Measurements from ENCODE around the gene DCAF4. TPM values are rescaled to one million over a fixed set of nuclear protein-coding genes. Genes with fewer than 3 reads are reported as not detected.

DCAF4 gene
- total RNA-seq, 2 donors from 2014 or later, result 27.0 to 30.7 TPM

DNA sequence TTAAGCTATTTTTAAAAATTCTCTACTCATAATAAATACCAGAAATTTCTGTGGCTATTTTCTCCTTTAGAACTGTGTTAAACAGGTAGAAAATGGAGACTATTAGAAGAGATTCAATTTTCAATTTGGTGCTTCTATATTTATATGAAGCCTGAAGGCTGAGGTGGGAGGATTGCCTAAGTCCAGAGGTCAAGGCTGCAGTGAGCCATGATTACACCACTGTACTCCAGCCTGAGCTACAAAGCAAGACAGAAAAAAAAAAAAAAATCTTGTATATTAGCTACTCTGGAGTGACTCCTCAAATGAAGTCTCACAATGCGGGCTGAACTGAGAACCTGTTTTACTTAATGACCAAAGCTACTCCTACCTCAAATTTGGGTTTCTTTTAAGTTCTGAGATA lies 22.5 kb upstream of the DCAF4 start:
- Mint-ChIP-seq H3K4me1 (peaks cover 24% of the 10 kb centered on the region), H3K36me3 (ENCODE audit: low read depth) (peaks cover 3% of the 10 kb centered on the region), H3K4me3 (no peak overlapping the region), H3K27me3 (peaks cover 27% of the 10 kb centered on the region), H3K27ac (peak overlapping the region; percentile 45)
- no peak for ATAC-seq
- DNase-seq, result no peak
- no peaks in the 10 kb centered on the region for H3K9me3 ChIP-seq (ENCODE audit: control insufficient read depth, low read length, poor library complexity, severe bottlenecking)

DNA sequence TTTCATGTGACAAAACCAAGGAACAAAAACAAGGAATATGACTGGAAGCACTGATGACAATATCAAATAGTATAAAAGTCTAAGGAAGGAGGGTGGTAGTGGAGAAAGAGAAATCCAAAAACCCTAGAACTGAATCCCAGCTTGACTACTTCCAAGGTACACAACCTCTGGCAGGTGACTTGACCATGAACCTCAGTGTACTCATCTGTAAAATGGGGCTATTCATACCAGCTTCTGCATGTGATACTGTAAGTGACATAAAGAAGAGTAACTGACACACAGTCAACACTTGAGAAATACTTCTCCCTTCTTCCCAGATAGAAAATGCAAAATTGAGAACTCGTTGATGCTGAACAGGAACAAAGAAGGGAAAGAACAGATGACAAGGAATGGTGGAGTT lies 22.0 kb upstream of the DCAF4 start:
- H3K27me3 Mint-ChIP-seq, result peaks cover 24% of the 10 kb centered on the region
- DNase-seq, result no peak
- H3K4me1 Mint-ChIP-seq, result peaks cover 26% of the 10 kb centered on the region
- no peaks in the 10 kb centered on the region for H3K9me3 ChIP-seq (ENCODE audit: control insufficient read depth, low read length, poor library complexity, severe bottlenecking)
- H3K27ac Mint-ChIP-seq, result peak overlapping the region; percentile 45
- no peak for ATAC-seq
- peaks cover 3% of the 10 kb centered on the region for H3K36me3 Mint-ChIP-seq (ENCODE audit: low read depth)
- H3K4me3 Mint-ChIP-seq, result no peak overlapping the region

DNA sequence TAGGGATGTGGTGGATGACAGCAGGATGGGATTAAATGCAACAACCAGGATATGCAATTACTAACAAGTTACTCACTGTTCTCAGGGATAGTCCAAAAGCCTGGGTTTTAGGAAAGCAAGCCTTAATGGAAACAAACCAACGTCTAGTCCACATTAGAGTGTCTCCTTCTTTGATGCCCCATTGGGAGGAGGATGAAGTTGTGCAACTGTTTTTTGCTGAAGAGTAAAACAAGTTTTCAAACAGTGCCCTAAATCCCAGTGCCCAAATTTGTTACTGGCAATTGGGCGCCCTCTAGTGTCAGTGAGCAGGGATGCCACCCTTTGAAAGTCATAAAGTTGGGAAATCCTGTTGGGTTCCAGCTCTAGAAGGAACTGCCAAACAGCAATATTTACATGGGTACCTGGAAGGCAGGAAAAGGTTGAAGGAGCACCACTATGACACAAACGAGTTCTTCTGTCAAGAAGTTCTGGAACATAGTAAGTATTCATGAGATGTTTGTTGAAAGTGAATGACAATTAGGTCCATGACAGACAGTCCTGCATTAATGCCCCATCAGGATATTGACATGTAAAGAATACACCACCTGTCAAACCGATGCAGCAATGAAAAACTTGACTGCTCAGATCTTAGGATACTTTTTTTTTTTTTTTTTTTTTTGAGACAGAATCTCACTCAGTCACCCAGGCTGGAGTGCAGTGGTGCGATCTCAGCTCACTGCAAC lies 21.3 kb upstream of the DCAF4 start:
- no peaks in the 10 kb centered on the region for H3K36me3 Mint-ChIP-seq (ENCODE audit: low read depth)
- DNase-seq, result peak; percentile 15 to 52 (median 38)
- no peak overlapping the region for H3K4me3 Mint-ChIP-seq
- ATAC-seq, result peak; percentile 80
- no peak overlapping the region for H3K27ac Mint-ChIP-seq
- H3K27me3 Mint-ChIP-seq, result peaks cover 18% of the 10 kb centered on the region
- H3K4me1 Mint-ChIP-seq, result peaks cover 27% of the 10 kb centered on the region
- no peaks in the 10 kb centered on the region for H3K9me3 ChIP-seq (ENCODE audit: control insufficient read depth, low read length, poor library complexity, severe bottlenecking)

DNA sequence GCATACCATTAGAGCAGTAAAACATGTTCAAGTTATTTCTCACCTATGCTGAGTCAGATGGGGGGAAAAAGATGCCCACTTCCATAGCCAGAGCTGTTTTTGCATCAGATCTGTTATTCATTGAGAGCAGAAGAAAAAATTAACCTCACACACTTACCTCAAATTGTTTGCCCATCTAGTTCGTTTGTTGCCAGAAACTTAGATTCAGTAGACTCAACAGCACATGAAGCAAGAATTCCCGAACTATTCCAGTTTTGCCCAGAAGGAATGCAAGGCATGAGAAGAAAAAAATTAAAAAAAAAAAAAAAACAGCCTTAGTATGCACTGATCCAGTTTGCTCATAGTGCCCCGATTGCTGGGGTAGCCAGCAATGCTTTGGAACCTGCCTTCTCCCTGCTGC lies 19.9 kb upstream of the DCAF4 start:
- peaks cover 9% of the 10 kb centered on the region for H3K27me3 Mint-ChIP-seq

DNA sequence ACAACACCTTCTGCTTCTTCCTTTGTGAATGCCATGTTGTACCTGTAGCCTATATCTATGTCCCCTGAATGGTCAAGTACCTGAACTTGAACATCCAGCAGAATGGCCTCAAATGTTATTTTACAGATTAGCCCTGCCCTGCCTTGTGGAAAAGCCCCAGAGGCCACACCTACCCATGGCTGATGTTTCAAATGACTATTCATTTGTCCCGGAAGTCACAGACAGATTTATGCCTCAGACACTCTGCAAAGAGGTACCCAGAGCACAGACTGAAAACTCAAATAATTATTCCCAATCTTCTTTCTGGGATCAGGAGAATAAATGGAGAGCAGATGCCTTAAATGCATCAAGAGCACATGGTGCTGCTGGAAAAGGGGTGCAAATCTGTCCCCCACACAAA lies 19.4 kb upstream of the DCAF4 start:
- Mint-ChIP-seq H3K4me3 (no peak overlapping the region), H3K36me3 (ENCODE audit: low read depth) (no peaks in the 10 kb centered on the region), H3K27me3 (peaks cover 9% of the 10 kb centered on the region), H3K4me1 (peaks cover 18% of the 10 kb centered on the region), H3K27ac (no peak overlapping the region)
- DNase-seq (no peak), ATAC-seq (no peak)
- no peaks in the 10 kb centered on the region for H3K9me3 ChIP-seq (ENCODE audit: control insufficient read depth, low read length, poor library complexity, severe bottlenecking)

More for the DNA sequence above, 19.9 kb upstream of the DCAF4 start:
- Mint-ChIP-seq H3K27ac (no peak overlapping the region), H3K4me3 (no peak overlapping the region), H3K36me3 (ENCODE audit: low read depth) (no peaks in the 10 kb centered on the region), H3K4me1 (peaks cover 22% of the 10 kb centered on the region)
- ATAC-seq (no peak), DNase-seq (no peak)
- H3K9me3 ChIP-seq (ENCODE audit: control insufficient read depth, low read length, poor library complexity, severe bottlenecking), result no peaks in the 10 kb centered on the region

DNA sequence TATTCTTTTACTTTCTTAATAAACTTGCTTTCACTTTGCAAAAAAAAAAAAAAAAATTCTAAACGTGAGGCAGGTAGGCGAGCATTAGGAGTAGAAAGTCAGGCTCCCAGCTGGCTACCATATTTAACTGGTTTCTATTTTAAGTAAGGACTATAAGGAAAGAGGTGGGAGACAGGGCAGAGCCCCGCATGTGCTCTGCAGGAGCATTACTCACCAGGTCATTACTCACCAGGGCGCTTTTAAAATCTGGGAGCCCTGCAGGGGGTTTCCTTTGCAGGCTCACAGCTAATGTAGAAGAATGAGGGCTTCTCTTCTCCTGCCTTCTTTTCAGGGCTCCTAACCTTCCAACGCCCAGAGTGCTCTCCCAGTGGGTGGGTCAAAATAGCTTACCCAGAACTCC lies 18.4 kb upstream of the DCAF4 start:
- no peak for ATAC-seq

DNA sequence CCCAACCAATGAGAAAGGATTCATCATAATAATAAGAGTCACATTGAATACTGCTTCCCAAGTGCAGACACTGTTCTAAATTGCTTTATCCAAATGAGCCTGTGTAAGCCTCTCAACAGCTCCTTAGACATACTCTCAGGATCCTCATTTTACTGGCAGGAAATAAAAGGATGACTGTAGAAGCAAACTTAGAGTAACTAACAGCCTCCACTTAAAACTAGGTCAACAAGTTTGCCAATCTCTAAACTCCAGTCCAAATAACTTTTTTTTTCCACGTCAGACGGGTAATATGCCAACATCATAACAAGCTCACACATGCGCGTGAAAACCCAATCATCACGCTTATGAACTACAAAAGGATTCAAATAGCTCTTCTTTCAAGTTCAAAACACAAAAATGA lies 17.1 kb upstream of the DCAF4 start:
- H3K9me3 ChIP-seq (ENCODE audit: control insufficient read depth, low read length, poor library complexity, severe bottlenecking), result no peaks in the 10 kb centered on the region
- no peak overlapping the region for H3K4me3 Mint-ChIP-seq
- no peak overlapping the region for H3K27ac Mint-ChIP-seq
- peaks cover 9% of the 10 kb centered on the region for H3K27me3 Mint-ChIP-seq
- ATAC-seq, result peak; percentile 64
- no peaks in the 10 kb centered on the region for H3K36me3 Mint-ChIP-seq (ENCODE audit: low read depth)
- H3K4me1 Mint-ChIP-seq, result peaks cover 22% of the 10 kb centered on the region
- no peak for DNase-seq

More for the DNA sequence above, 18.4 kb upstream of the DCAF4 start:
- Mint-ChIP-seq H3K36me3 (ENCODE audit: low read depth) (no peaks in the 10 kb centered on the region), H3K4me3 (no peak overlapping the region), H3K27ac (no peak overlapping the region), H3K27me3 (peaks cover 9% of the 10 kb centered on the region), H3K4me1 (peaks cover 18% of the 10 kb centered on the region)
- DNase-seq, result no peak
- no peaks in the 10 kb centered on the region for H3K9me3 ChIP-seq (ENCODE audit: control insufficient read depth, low read length, poor library complexity, severe bottlenecking)

DNA sequence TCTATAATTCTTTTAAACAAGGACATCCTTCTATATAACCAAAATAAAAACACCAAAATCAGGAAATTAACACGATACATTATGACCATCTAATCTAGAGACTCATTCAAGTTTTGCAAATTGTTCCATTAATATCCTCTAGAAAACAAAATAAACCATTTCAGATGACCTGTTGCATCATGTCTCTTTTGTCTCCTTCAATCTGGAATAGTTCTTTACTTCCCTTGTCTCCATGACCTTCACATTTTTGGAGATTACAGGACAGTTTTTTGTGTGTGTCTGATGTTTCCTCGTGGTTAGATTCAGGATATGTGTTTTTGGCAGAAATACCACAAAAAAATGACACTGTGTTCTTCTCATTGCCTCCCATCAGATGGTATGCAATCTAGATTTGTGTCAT lies 12.5 kb upstream of the DCAF4 start:
- Mint-ChIP-seq H3K27me3 (peaks cover 10% of the 10 kb centered on the region), H3K36me3 (ENCODE audit: low read depth) (no peaks in the 10 kb centered on the region), H3K27ac (peak overlapping the region; percentile 41), H3K4me3 (no peak overlapping the region), H3K4me1 (peaks cover 13% of the 10 kb centered on the region)
- ATAC-seq (no peak), DNase-seq (no peak)
- H3K9me3 ChIP-seq (ENCODE audit: control insufficient read depth, low read length, poor library complexity, severe bottlenecking), result no peaks in the 10 kb centered on the region

DNA sequence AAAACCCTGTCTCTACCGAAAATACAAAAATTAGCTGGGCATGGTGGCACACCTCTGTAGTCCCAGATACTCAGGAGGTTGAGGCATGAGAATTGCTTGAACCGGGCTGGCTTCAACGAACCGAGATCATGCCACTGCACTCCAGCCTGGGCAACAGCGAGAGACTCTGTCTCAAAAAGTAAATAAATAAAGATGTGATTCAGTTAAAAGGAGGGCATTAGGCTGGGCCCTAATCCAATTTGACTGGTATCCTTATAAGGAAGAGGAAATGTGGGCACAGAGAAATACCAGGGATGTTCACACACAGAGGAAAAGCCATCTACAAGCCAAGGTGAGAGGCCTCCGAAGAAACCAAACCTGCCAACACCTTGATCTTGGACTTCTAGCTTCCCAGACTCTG lies 10.1 kb upstream of the DCAF4 start:
- H3K36me3 Mint-ChIP-seq (ENCODE audit: low read depth), result no peaks in the 10 kb centered on the region
- no peak overlapping the region for H3K27ac Mint-ChIP-seq
- DNase-seq (no peak), ATAC-seq (no peak)
- no peaks in the 10 kb centered on the region for H3K9me3 ChIP-seq (ENCODE audit: control insufficient read depth, low read length, poor library complexity, severe bottlenecking)
- H3K27me3 Mint-ChIP-seq, result peaks cover 17% of the 10 kb centered on the region
- H3K4me3 Mint-ChIP-seq, result no peak overlapping the region
- H3K4me1 Mint-ChIP-seq, result peaks cover 8% of the 10 kb centered on the region

DNA sequence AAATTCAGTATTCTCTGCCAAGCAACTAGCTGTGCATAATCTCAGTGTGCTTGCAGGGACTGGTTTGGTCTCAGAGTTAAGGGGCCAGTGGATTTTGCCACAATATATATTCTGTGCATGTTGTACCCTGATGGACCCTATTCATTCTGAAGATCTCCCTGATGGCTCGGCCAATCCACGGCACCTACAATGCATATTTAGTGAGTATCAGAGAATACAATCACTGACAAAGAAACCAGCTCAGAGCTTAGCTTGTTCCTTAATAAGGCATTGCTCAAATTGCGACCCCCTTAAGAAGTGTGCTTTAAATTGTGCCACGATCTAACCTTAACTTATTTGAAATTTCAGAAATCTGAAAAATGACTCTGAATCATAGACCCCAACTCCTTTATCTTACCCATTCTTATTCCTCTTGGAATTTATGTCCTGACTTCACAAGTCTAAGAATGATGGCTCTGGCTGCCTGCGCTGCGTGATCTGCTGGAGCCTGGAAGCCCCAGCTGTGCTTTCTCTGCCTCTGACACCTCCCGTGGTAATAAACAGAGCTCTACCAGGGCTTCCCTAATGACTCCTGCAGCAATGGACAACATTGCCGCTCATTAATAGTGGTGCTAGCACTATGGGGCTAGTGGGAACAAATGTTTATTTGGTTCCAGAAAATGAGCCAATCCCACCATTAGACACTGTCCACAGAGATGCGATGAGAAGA lies 9.0 kb upstream of the DCAF4 start:
- H3K27me3 Mint-ChIP-seq, result peaks cover 21% of the 10 kb centered on the region
- no peak for ATAC-seq

DNA sequence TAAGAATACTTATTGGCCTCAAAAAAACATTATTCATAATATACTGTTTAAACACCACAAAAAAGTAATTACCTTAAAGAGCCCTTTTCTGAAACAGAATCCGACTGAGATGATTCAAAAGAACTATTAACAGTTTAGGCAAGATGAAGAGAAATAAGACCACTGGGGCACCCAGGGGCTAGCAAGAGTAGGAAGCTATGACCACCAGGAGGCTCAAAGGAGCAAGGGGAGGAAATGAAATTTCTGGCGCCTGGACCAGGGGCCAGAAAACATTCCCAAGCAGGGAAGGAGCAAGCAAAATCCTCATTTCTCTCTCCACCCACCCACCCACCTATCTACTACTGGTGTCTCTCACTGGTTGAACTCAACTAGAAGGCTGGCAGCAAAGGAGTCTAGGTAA lies 6.3 kb upstream of the DCAF4 start:
- H3K27ac Mint-ChIP-seq, result no peak overlapping the region
- H3K4me3 Mint-ChIP-seq, result no peak overlapping the region
- H3K4me1 Mint-ChIP-seq, result peaks cover 3% of the 10 kb centered on the region
- H3K36me3 Mint-ChIP-seq (ENCODE audit: low read depth), result no peaks in the 10 kb centered on the region
- no peaks in the 10 kb centered on the region for H3K9me3 ChIP-seq (ENCODE audit: control insufficient read depth, low read length, poor library complexity, severe bottlenecking)
- peaks cover 22% of the 10 kb centered on the region for H3K27me3 Mint-ChIP-seq
- ATAC-seq (no peak), DNase-seq (no peak)

More for the DNA sequence above, 9.0 kb upstream of the DCAF4 start:
- Mint-ChIP-seq H3K36me3 (ENCODE audit: low read depth) (no peaks in the 10 kb centered on the region), H3K27ac (no peak overlapping the region), H3K4me1 (peaks cover 8% of the 10 kb centered on the region), H3K4me3 (no peak overlapping the region)
- no peak for DNase-seq
- no peaks in the 10 kb centered on the region for H3K9me3 ChIP-seq (ENCODE audit: control insufficient read depth, low read length, poor library complexity, severe bottlenecking)

DNA sequence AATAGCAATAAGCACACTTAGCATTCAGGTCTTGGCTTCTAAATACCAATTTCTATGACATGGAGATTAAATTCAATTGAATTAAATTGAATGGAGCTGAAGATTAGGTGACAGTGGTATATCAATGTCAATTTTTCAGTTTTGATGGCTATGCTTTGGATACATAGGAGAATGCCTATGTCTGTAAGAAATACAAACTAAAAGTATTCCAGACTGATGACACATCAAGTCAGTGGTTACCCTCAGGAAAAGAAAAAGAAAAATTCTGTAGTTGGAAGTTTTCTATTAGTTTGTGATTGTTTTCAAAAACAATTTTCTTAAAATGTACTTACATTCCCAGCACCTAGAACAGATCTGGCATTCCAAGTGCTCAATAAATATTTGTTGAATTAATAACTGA lies 4.9 kb upstream of the DCAF4 start:
- DNase-seq (no peak), ATAC-seq (no peak)
- no peaks in the 10 kb centered on the region for H3K9me3 ChIP-seq (ENCODE audit: control insufficient read depth, low read length, poor library complexity, severe bottlenecking)
- Mint-ChIP-seq H3K4me3 (no peak overlapping the region), H3K4me1 (peaks cover 12% of the 10 kb centered on the region), H3K27me3 (peaks cover 27% of the 10 kb centered on the region), H3K27ac (no peak overlapping the region), H3K36me3 (ENCODE audit: low read depth) (no peaks in the 10 kb centered on the region)

DNA sequence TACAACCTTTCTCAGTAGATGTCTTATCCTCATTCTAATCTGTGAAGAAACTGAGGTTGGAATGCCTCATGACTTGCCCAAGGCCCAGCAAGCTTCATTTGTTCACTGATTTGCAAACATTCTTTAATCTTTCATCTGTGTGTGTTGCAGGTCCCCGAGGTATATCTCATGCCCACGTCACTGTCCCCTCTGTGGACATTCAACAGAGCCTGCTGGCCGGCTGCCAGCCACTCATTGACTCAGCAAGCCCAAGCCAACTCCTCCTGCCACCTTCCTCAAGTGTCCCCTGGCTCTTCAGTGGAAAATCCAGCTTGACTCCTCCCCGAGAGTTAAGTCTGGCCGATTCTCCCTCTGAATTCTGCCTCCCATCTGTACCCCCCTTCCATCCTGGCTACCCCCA lies 1.9 kb upstream of the DCAF4 start:
- no peak for ATAC-seq
- Mint-ChIP-seq H3K4me3 (no peak overlapping the region), H3K27ac (no peak overlapping the region), H3K27me3 (peaks cover 16% of the 10 kb centered on the region), H3K4me1 (peaks cover 13% of the 10 kb centered on the region), H3K36me3 (ENCODE audit: low read depth) (no peaks in the 10 kb centered on the region)
- no peaks in the 10 kb centered on the region for H3K9me3 ChIP-seq (ENCODE audit: control insufficient read depth, low read length, poor library complexity, severe bottlenecking)
- DNase-seq, result no peak

All from T-helper 17 cell (primary cell).